CD4-positive, alpha-beta memory T cell (primary cell): ENCODE data around the gene SNX9. TPM values are rescaled to one million over a fixed set of nuclear protein-coding genes. Genes with fewer than 3 reads are reported as not detected.

Experiments used
- CTCF ChIA-PET: fragments of 350-600 bp; sonication (Branson Sonifier 250); formaldehyde crosslinking; loops from one replicate; lab custom pipeline; 2021; ENCODE audit warnings: inconsistent platforms; ENCODE audit not compliant: partially characterized antibody; lab: Charles Lee
- POLR2A ChIA-PET: fragments of 350-600 bp; sonication (Branson Sonifier 250); formaldehyde crosslinking; loops from one replicate; lab custom pipeline; 2021; ENCODE audit not compliant: partially characterized antibody; lab: Charles Lee
- DNase-seq, 5 donors: peaks; one replicate each; pipeline versions ENCODE4 v3.0.0 to v3.0.0-alpha.2; 2020 to 2022; ENCODE audit warnings: mixed read lengths in 1 of 5
- H3K27ac ChIP-seq: one replicate; pipeline ENCODE4 v1.7.0; 2013; ENCODE audit warnings: low read depth, low read length
- H3K27me3 ChIP-seq: 2 replicates; pipeline ENCODE4 v1.7.0; 2013; ENCODE audit warnings: mild to moderate bottlenecking, low read length, moderate library complexity; ENCODE audit not compliant: insufficient read depth
- H3K36me3 ChIP-seq: 2 replicates; pipeline ENCODE4 v1.7.0; 2013; ENCODE audit warnings: mild to moderate bottlenecking, low read length, moderate library complexity; ENCODE audit not compliant: insufficient read depth
- H3K4me1 ChIP-seq: 2 replicates; pipeline ENCODE4 v1.7.0; 2013; ENCODE audit warnings: mild to moderate bottlenecking, low read length, moderate library complexity; ENCODE audit not compliant: insufficient read depth
- H3K4me3 ChIP-seq, 2 donors: one replicate each; pipeline ENCODE4 v1.7.0; 2013; ENCODE audit warnings: low read length in 2 of 2, mild to moderate bottlenecking in 1 of 2
- H3K9me3 ChIP-seq, 2 donors: one replicate each; pipeline ENCODE4 v1.7.0; 2013; ENCODE audit warnings: low read length in 2 of 2, control low read depth in 1 of 2; ENCODE audit not compliant: control insufficient read depth in 1 of 2
- H3K27ac Mint-ChIP-seq, 7 donors: one replicate each; pipeline ENCODE4 v1.8.0; 2020 to 2021; ENCODE audit warnings: mixed read lengths in 7 of 7, mild to moderate bottlenecking in 6 of 7, inconsistent platforms in 3 of 7, moderate library complexity in 3 of 7
- H3K27me3 Mint-ChIP-seq, 2 donors: one replicate each; pipeline ENCODE4 v1.8.0; 2020 to 2021; ENCODE audit warnings: mixed read lengths in 2 of 2
- H3K36me3 Mint-ChIP-seq, 2 donors: one replicate each; pipeline ENCODE4 v1.8.0; 2020 to 2021; ENCODE audit warnings: mixed read lengths in 2 of 2, inconsistent platforms in 1 of 2, mild to moderate bottlenecking in 1 of 2
- H3K4me1 Mint-ChIP-seq, 4 donors: one replicate each; pipeline ENCODE4 v1.8.0; 2020 to 2021; ENCODE audit warnings: mixed read lengths in 4 of 4, mild to moderate bottlenecking in 1 of 4
- H3K4me3 Mint-ChIP-seq, 8 donors: one replicate each; pipeline ENCODE4 v1.8.0; 2020 to 2021; ENCODE audit warnings: mixed read lengths in 8 of 8, mild to moderate bottlenecking in 7 of 8, moderate library complexity in 6 of 8, inconsistent platforms in 3 of 8
- H3K9me3 Mint-ChIP-seq, 8 donors: one replicate each; pipeline ENCODE4 v1.8.0; 2020 to 2021; ENCODE audit warnings: mixed read lengths in 8 of 8, mild to moderate bottlenecking in 5 of 8, inconsistent platforms in 3 of 8, moderate library complexity in 1 of 8
- intact Hi-C: fragments of 100-400 bp; cut with micrococcal nuclease; formaldehyde crosslinking; loops from one replicate; pipeline ENCODE4 v1.15.1; 2023
- polyA plus RNA-seq, 2 donors: library from polyadenylated mRNA; unstranded; fragments of 300-500 nt; fragmentation: Illumina TruSeq; gene quantifications; one replicate each; pipeline ENCODE4 v1.2.3, GENCODE V29; 2021
- total RNA-seq, 2 experiments: library from RNA; stranded (reverse); gene quantifications; one replicate each; pipeline ENCODE4 v1.2.3, GENCODE V29; 2021

Gene SNX9
- total and polyA plus RNA-seq, 4 experiments from 2014 or later = 12.9 to 21.9 (median 20.5) TPM

DNA sequence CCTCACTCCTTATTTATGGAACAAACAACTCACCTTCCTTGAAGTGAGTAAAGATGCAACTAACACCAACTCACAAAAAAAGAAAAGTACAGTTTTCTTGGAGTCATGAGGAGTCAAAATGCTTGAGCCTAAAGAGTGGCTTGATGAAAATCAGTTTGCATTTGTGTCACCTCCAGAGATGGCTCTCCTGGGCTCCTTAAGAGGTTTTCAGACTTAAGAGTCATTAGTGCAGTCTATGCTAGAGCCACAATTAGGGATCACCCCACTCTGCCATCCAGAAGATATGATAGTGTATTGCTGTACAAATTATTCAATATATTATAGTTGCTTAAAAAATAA is 11.9 kb upstream of the SNX9 start:
- no peak overlapping the region for H3K27ac ChIP-seq
- Mint-ChIP-seq H3K9me3 (peaks cover 0 to 24% (median 14%) of the 10 kb centered on the region in 8 donors), H3K27ac (no peak overlapping the region), H3K27me3 (no peaks in the 10 kb centered on the region), H3K36me3 (peaks cover 0 to 3% of the 10 kb centered on the region in 2 donors), H3K4me1 (peaks cover 4 to 18% (median 11%) of the 10 kb centered on the region in 4 donors), H3K4me3 (no peak overlapping the region)
- no peak overlapping the region for H3K4me3 ChIP-seq
- intact Hi-C loops = no loop called here
- no peak for DNase-seq
- H3K4me1 ChIP-seq = peaks cover 12% of the 10 kb centered on the region
- POLR2A ChIA-PET = no interaction called here
- no peaks in the 10 kb centered on the region for H3K36me3 ChIP-seq
- no peaks in the 10 kb centered on the region for H3K9me3 ChIP-seq
- CTCF ChIA-PET = interaction anchor here (0.6 to 1.7 kb wide), 2 partner anchors 62 to 120 kb away, joined by 3 to 5 read pairs; no protein-coding TSS in a partner anchor
- no peaks in the 10 kb centered on the region for H3K27me3 ChIP-seq

DNA sequence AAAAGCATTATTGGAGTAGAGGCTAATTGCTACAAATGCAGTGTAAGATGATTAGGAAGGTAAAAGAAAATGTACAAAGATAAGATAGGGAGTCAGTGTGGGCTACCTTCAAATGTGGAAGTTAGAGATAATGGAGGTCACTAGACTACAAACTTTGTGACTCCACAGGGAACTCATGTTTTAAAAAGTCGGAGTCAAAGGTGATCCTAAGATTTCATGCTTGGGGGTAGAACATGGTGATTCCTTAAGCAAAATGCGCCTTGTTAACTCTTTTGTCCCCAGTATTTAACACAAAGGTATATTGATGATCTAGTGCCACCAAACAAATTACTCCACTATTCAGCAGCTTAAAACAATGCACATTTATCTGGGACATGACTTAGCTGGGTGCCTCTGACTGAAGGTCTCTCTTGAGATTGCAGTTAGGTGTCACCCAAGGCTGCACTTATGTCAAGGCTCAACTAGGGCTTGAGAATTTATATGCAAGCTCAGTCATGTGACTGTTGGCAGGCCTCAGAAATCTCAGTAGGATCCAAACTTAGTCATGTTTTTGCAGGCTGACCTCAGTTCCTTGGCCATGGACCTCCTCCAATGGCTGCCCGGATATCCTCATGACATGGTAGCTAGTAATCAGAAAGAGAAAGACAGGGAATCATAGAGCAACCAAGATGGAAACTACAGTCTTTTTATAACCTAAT is 11.4 kb upstream of the SNX9 start:
- ChIA-PET POLR2A (no interaction called here), CTCF (interaction anchor here (1.0 to 1.7 kb wide), 2 partner anchors 29 to 62 kb away, joined by 3 to 5 read pairs; no protein-coding TSS in a partner anchor)
- Mint-ChIP-seq H3K4me1 (peaks cover 4 to 18% (median 11%) of the 10 kb centered on the region in 4 donors), H3K27ac (no peak overlapping the region), H3K9me3 (peaks cover 0 to 24% (median 14%) of the 10 kb centered on the region in 8 donors), H3K36me3 (peaks cover 0 to 3% of the 10 kb centered on the region in 2 donors), H3K27me3 (no peaks in the 10 kb centered on the region), H3K4me3 (no peak overlapping the region)
- Histone ChIP-seq H3K9me3 (no peaks in the 10 kb centered on the region), H3K4me1 (peaks cover 12% of the 10 kb centered on the region), H3K27ac (no peak overlapping the region), H3K4me3 (no peak overlapping the region), H3K27me3 (no peaks in the 10 kb centered on the region), H3K36me3 (no peaks in the 10 kb centered on the region)
- DNase-seq = no peak
- intact Hi-C loops = no loop called here

DNA sequence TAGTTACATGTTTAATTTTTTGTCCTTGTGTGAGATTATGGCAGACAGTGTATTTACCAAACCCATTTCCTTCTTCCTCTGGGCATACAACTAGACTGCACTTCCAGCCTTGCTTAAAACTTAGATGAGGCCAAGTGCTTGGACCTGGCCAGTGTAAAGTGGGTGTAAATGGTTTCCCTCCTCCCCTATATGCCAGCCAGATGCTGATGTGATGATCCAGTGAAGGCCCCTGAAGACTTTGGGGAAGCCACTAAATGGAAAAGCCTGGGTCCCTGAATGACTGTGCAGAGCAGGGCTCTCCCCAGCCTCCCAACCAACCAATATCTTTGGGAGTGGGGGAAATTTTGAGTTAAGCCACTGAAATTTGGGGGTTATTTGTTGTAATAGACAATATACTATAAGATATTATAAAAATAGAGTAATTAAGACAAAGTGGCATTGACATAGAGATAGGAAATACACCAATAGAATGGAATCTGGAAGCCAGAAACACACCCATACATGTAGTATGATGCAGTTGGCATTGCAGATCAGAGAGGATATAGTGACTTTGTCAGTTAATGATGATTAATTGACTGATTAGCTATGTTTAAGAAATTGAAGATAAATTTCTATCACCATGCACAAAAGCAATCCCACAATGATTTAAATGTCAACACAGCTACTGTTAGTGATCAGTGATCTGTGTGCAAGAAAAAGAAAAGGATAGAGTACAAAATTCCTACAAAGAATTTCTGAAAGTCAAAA is 10.4 kb upstream of the SNX9 start:
- peaks cover 0 to 3% of the 10 kb centered on the region in 2 donors for H3K36me3 Mint-ChIP-seq
- ChIA-PET CTCF (interaction anchor here (1.0 kb wide), 1 partner anchor 28 kb away, joined by 3 read pairs; no protein-coding TSS in a partner anchor), POLR2A (no interaction called here)
- no peaks in the 10 kb centered on the region for H3K27me3 ChIP-seq
- intact Hi-C loops = no loop called here
- peaks cover 12% of the 10 kb centered on the region for H3K4me1 ChIP-seq
- no peak overlapping the region for H3K4me3 Mint-ChIP-seq
- peaks cover 0 to 22% (median 11%) of the 10 kb centered on the region in 8 donors for H3K9me3 Mint-ChIP-seq
- no peak for DNase-seq
- H3K27me3 Mint-ChIP-seq = no peaks in the 10 kb centered on the region
- H3K9me3 ChIP-seq = no peaks in the 10 kb centered on the region
- H3K27ac Mint-ChIP-seq = no peak overlapping the region
- no peak overlapping the region for H3K4me3 ChIP-seq
- no peak overlapping the region for H3K27ac ChIP-seq
- no peaks in the 10 kb centered on the region for H3K36me3 ChIP-seq
- peaks cover 4 to 18% (median 11%) of the 10 kb centered on the region in 4 donors for H3K4me1 Mint-ChIP-seq

DNA sequence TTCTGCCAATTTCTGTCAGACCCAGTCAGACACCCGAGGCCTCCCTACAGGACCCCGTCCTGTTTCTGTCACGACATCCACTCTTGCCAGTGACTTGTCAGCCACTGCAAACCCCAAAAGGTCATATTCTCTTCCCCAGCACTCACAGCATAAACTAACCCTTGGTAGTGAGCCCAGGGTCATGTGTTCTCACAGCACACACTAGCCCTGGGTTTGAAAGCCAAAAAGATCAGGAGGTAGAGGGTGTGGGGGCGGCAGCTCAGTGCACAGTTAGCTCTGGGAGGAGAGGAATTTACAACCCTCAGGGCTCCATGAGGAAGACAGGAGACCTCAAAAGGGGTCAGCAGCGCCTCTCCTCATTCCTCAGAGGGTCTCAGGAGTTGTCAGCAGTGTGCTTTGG is 9.9 kb upstream of the SNX9 start:
- no peak overlapping the region for H3K27ac Mint-ChIP-seq
- H3K4me1 ChIP-seq = peaks cover 12% of the 10 kb centered on the region
- H3K27me3 ChIP-seq = no peaks in the 10 kb centered on the region
- H3K4me3 ChIP-seq = no peak overlapping the region
- ChIA-PET CTCF (no interaction called here), POLR2A (no interaction called here)
- H3K36me3 Mint-ChIP-seq = peaks cover 0 to 3% of the 10 kb centered on the region in 2 donors
- no peaks in the 10 kb centered on the region for H3K9me3 ChIP-seq
- H3K4me3 Mint-ChIP-seq = no peak overlapping the region
- H3K27ac ChIP-seq = no peak overlapping the region
- intact Hi-C loops = no loop called here
- no peaks in the 10 kb centered on the region for H3K27me3 Mint-ChIP-seq
- H3K9me3 Mint-ChIP-seq = peaks cover 0 to 16% (median 8%) of the 10 kb centered on the region in 8 donors
- peaks cover 4 to 18% (median 11%) of the 10 kb centered on the region in 4 donors for H3K4me1 Mint-ChIP-seq
- no peak for DNase-seq
- H3K36me3 ChIP-seq = no peaks in the 10 kb centered on the region

DNA sequence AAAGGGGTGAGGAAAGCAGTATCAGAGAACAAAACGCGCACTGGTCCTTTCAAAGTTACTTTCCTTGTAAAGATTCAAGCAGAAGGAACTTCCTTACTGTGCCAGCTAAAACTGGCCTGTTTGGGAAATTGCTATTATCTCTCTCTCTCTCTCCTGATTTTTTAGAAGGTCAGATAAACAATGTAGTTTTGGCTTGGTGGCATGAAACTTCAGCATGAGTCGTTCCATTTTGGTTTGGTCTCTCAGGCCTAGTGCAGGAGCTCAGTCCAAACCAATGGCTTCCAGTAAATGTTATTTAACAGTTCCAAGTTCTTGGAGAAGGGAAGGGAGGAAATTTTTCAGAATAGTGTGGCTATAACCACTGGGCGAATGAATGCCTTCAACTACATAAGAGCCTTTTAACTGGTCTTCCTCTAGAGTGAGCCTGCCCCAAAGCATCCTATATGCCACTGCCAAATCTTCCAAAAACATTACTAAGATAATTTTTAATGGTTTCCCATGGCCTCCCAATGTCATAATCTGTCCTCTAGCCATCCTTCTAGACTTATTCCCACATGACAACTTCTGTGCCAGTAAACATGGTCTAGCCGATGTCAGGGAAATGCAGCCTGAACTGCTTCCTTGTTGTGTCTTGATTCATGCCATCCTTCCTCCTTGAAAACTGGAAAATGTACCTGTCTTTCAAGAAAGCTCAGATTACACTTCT is 9.1 kb upstream of the SNX9 start:
- DNase-seq = no peak
- Mint-ChIP-seq H3K27ac (peak overlapping the region in 1 of 7 donors; percentile 23), H3K36me3 (no peaks in the 10 kb centered on the region), H3K4me3 (peak overlapping the region in 1 of 8 donors; percentile 38), H3K9me3 (peaks cover 0 to 9% (median 4%) of the 10 kb centered on the region in 8 donors), H3K27me3 (no peaks in the 10 kb centered on the region), H3K4me1 (peaks cover 4 to 18% (median 11%) of the 10 kb centered on the region in 4 donors)
- H3K9me3 ChIP-seq = no peaks in the 10 kb centered on the region
- H3K27me3 ChIP-seq = no peaks in the 10 kb centered on the region
- ChIA-PET CTCF (interaction anchor here (1.3 kb wide), 1 partner anchor 57 kb away, joined by 3 read pairs; no protein-coding TSS in a partner anchor), POLR2A (no interaction called here)
- intact Hi-C loops = no loop called here
- no peaks in the 10 kb centered on the region for H3K36me3 ChIP-seq
- H3K4me3 ChIP-seq = no peak overlapping the region
- peaks cover 12% of the 10 kb centered on the region for H3K4me1 ChIP-seq
- H3K27ac ChIP-seq = no peak overlapping the region

DNA sequence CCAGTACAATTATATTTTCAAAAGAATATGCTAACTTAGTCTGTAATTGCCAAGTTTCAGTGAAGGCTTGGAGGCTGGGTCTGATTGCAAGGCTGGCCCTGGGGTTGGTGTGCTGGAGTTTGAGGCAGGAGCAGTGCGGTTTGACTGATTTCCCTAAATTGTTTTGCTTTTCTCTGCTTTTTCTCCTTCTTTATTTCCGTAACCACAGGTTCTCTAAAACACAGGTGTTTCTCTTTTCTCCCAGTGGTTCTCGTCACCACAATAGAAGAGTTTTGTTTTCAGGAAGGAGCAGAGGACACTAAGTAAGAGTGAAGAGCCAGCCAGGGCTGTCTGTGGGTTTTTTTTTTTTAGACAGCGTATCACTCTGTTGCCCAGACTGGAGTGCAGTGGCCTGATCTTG is 8.2 kb upstream of the SNX9 start:
- CTCF ChIA-PET = interaction anchor here (1.3 kb wide), 1 partner anchor 58 kb away, joined by 3 read pairs; no protein-coding TSS in a partner anchor
- Mint-ChIP-seq H3K9me3 (peaks cover 0 to 3% (median 0%) of the 10 kb centered on the region in 8 donors), H3K27me3 (no peaks in the 10 kb centered on the region), H3K4me1 (peaks cover 4 to 18% (median 12%) of the 10 kb centered on the region in 4 donors), H3K4me3 (peak overlapping the region in 3 of 8 donors; percentile 23 to 40 (median 35)), H3K36me3 (no peaks in the 10 kb centered on the region), H3K27ac (peak overlapping the region in 5 of 7 donors; percentile 20 to 74 (median 66))
- H3K36me3 ChIP-seq = no peaks in the 10 kb centered on the region
- no peak overlapping the region for H3K4me3 ChIP-seq
- H3K9me3 ChIP-seq = no peaks in the 10 kb centered on the region
- intact Hi-C loops = no loop called here
- H3K27me3 ChIP-seq = no peaks in the 10 kb centered on the region
- H3K4me1 ChIP-seq = peaks cover 12% of the 10 kb centered on the region
- DNase-seq = peak in 4 of 5 donors; percentile 12 to 24 (median 18)
- POLR2A ChIA-PET = no interaction called here
- no peak overlapping the region for H3K27ac ChIP-seq
